SK-MEL-5 (cell line): ENCODE measurements around the gene ANKRD30A. TPM values are rescaled to one million over a fixed set of nuclear protein-coding genes. Genes with fewer than 3 reads are reported as not detected.
"Not testable (repeated sequence)": the region's sequence is repeated elsewhere in the genome, so short reads cannot be mapped to it uniquely, and the experiment has no call there.

Source experiments
- DNase-seq: peaks from one replicate; pipeline ENCODE4 v3.0.0-alpha.2; 2016; ENCODE audit warnings: low read depth, low spot score
- in situ Hi-C: cut with HindIII; loops from 2 replicates; pipeline ENCODE4 v1.10.0; 2016; ENCODE audit warnings: low sequenced_read_pairs, high pct_unique_total_duplicates, low pct_unique_long_range_greater_than_20kb
- small RNA-seq, 2 experiments: library from RNA; depleted of rRNA; stranded (forward); fragments of <200 nt; gene quantifications; one replicate each; pipeline ENCODE3, GENCODE V24; 2014
- total RNA-seq: library from RNA; depleted of rRNA; stranded (reverse); fragments of >200 nt; shearing (Covaris generic); gene quantifications from 2 replicates; pipeline ENCODE4 v1.2.3, GENCODE V29; 2014

The ANKRD30A gene
- total RNA-seq, 1 experiment from 2014 or later: not detected

GRCh38 chr10:37390926-37391325 is 265.5 kb downstream of the ANKRD30A start:
- in situ Hi-C loops: no loop called here
- DNase-seq: no peak

- DNase-seq, in situ Hi-C loops: not testable (repeated sequence)
Measured at GRCh38 chr10:37400774-37401173, 275.4 kb downstream of the ANKRD30A start.

- no peak for DNase-seq
- in situ Hi-C loops: no loop called here
Measured at GRCh38 chr10:37401225-37401624, 275.8 kb downstream of the ANKRD30A start.

GRCh38 chr10:37403776-37404175 is 278.4 kb downstream of the ANKRD30A start:
- in situ Hi-C loops: no loop called here
- no peak for DNase-seq

Small RNA genes within 50 kb of the gene (small RNA-seq; reads per million reads assigned to genes)
- gene RF00019 (0 reads per million in 2 experiments), gene RN7SL314P (0 reads per million in 2 experiments), gene RNU6-811P (0 reads per million in 2 experiments)
